ENCODE data around the gene SWAP70. TPM values are rescaled to one million over a fixed set of nuclear protein-coding genes. Genes with fewer than 3 reads are reported as not detected.

Gene SWAP70
- total RNA-seq, 4 donors from 2014 or later = 11.5 to 65.6 (median 41.5) TPM

GRCh38 chr11:9789910-9790309 lies 126.0 kb downstream of the SWAP70 start:
- no peak for DNase-seq
- Histone ChIP-seq H3K4me3 (no peak overlapping the region), H3K36me3 (no peaks in the 10 kb centered on the region), H3K9me3 (no peaks in the 10 kb centered on the region), H3K27ac (peak overlapping the region in 1 of 2 donors; percentile 17), H3K27me3 (no peaks in the 10 kb centered on the region), H3K4me1 (peaks cover 0 to 4% of the 10 kb centered on the region in 2 donors)
- intact Hi-C loops (cut with DNase I; ENCODE audit: low total_unique reads) = no loop called here
- no peak for TF ChIP-seq CTCF (IDR thresholded peaks at IDR 0.05)
- no peak for TF ChIP-seq POLR2A (IDR thresholded peaks at IDR 0.05)

GRCh38 chr11:9790703-9791102 lies 126.8 kb downstream of the SWAP70 start:
- peak overlapping the region in 1 of 2 donors; percentile 17 for H3K27ac ChIP-seq
- no peak overlapping the region for H3K4me3 ChIP-seq
- intact Hi-C loops (cut with DNase I; ENCODE audit: low total_unique reads) = no loop called here
- no peaks in the 10 kb centered on the region for H3K27me3 ChIP-seq
- no peaks in the 10 kb centered on the region for H3K9me3 ChIP-seq
- TF ChIP-seq CTCF (IDR thresholded peaks at IDR 0.05) (no peak), POLR2A (IDR thresholded peaks at IDR 0.05) (no peak)
- H3K36me3 ChIP-seq = no peaks in the 10 kb centered on the region
- no peak for DNase-seq
- peaks cover 0 to 4% of the 10 kb centered on the region in 2 donors for H3K4me1 ChIP-seq

GRCh38 chr11:9796266-9796665 lies 132.4 kb downstream of the SWAP70 start:
- TF ChIP-seq CTCF (IDR thresholded peaks at IDR 0.05) = no peak
- no peak for TF ChIP-seq POLR2A (IDR thresholded peaks at IDR 0.05)

GRCh38 chr11:9796854-9797253 lies 133.0 kb downstream of the SWAP70 start:
- intact Hi-C loops (cut with DNase I; ENCODE audit: low total_unique reads) = no loop called here
- no peak for DNase-seq
- Histone ChIP-seq H3K27ac (peak overlapping the region; percentile 35 to 55), H3K4me1 (no peaks in the 10 kb centered on the region), H3K36me3 (no peaks in the 10 kb centered on the region), H3K9me3 (no peaks in the 10 kb centered on the region), H3K4me3 (no peak overlapping the region), H3K27me3 (no peaks in the 10 kb centered on the region)
- TF ChIP-seq POLR2A (IDR thresholded peaks at IDR 0.05) (no peak), CTCF (IDR thresholded peaks at IDR 0.05) (no peak)

More at GRCh38 chr11:9796266-9796665, 132.4 kb downstream of the SWAP70 start:
- no peaks in the 10 kb centered on the region for H3K4me1 ChIP-seq
- H3K4me3 ChIP-seq = no peak overlapping the region
- no peaks in the 10 kb centered on the region for H3K9me3 ChIP-seq
- no peak for DNase-seq
- H3K36me3 ChIP-seq = no peaks in the 10 kb centered on the region
- no peaks in the 10 kb centered on the region for H3K27me3 ChIP-seq
- intact Hi-C loops (cut with DNase I; ENCODE audit: low total_unique reads) = no loop called here
- H3K27ac ChIP-seq = peak overlapping the region; percentile 35 to 55

GRCh38 chr11:9797300-9797699 lies 133.4 kb downstream of the SWAP70 start:
- intact Hi-C loops (cut with DNase I; ENCODE audit: low total_unique reads) = no loop called here
- Histone ChIP-seq H3K4me3 (no peak overlapping the region), H3K9me3 (no peaks in the 10 kb centered on the region), H3K27ac (peak overlapping the region in 1 of 2 donors; percentile 35), H3K4me1 (no peaks in the 10 kb centered on the region), H3K27me3 (no peaks in the 10 kb centered on the region), H3K36me3 (no peaks in the 10 kb centered on the region)
- DNase-seq = no peak
- TF ChIP-seq CTCF (IDR thresholded peaks at IDR 0.05) = no peak
